ENCODE measurements around the gene ACTL6B. TPM values are rescaled to one million over a fixed set of nuclear protein-coding genes. Genes with fewer than 3 reads are reported as not detected.

Gene ACTL6B
- total RNA-seq, 2 donors from 2014 or later: not detected

DNA sequence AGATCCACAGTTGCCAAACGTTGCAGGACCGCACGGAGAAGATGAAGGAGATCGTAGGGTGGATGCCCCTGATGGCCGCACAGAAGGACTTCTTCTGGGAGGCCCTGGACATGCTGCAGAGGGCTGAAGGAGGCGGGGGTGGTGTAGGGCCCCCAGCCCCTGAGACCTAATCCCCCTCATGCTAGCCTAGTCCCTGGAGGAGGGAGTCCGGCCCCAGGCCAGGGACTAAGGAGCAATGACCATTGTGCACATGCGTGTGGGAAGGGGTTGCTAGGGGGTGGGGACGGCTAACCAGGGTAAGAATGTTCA lies 55.6 kb downstream of the ACTL6B start:
- ATAC-seq (ENCODE audit: insufficient number of reproducible peaks, low FRiP score, low read depth): no peak
- TF ChIP-seq, protein P1, sequence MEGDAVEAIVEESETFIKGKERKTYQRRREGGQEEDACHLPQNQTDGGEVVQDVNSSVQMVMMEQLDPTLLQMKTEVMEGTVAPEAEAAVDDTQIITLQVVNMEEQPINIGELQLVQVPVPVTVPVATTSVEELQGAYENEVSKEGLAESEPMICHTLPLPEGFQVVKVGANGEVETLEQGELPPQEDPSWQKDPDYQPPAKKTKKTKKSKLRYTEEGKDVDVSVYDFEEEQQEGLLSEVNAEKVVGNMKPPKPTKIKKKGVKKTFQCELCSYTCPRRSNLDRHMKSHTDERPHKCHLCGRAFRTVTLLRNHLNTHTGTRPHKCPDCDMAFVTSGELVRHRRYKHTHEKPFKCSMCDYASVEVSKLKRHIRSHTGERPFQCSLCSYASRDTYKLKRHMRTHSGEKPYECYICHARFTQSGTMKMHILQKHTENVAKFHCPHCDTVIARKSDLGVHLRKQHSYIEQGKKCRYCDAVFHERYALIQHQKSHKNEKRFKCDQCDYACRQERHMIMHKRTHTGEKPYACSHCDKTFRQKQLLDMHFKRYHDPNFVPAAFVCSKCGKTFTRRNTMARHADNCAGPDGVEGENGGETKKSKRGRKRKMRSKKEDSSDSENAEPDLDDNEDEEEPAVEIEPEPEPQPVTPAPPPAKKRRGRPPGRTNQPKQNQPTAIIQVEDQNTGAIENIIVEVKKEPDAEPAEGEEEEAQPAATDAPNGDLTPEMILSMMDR (IDR thresholded peaks at IDR 0.05): no peak
- Histone ChIP-seq H3K36me3 (no peaks in the 10 kb centered on the region), H3K4me3 (no peak overlapping the region), H3K27me3 (replicated peaks; ENCODE audit: insufficient read depth) (no peaks in the 10 kb centered on the region), H3K27ac (no peak overlapping the region), H3K9me3 (no peaks in the 10 kb centered on the region), H3K4me1 (ENCODE audit: control insufficient read depth in 1 of 2, low read depth in 2 of 2) (peaks cover 11 to 31% of the 10 kb centered on the region in 2 donors)
- no peak for DNase-seq (ENCODE audit: low spot score)

DNA sequence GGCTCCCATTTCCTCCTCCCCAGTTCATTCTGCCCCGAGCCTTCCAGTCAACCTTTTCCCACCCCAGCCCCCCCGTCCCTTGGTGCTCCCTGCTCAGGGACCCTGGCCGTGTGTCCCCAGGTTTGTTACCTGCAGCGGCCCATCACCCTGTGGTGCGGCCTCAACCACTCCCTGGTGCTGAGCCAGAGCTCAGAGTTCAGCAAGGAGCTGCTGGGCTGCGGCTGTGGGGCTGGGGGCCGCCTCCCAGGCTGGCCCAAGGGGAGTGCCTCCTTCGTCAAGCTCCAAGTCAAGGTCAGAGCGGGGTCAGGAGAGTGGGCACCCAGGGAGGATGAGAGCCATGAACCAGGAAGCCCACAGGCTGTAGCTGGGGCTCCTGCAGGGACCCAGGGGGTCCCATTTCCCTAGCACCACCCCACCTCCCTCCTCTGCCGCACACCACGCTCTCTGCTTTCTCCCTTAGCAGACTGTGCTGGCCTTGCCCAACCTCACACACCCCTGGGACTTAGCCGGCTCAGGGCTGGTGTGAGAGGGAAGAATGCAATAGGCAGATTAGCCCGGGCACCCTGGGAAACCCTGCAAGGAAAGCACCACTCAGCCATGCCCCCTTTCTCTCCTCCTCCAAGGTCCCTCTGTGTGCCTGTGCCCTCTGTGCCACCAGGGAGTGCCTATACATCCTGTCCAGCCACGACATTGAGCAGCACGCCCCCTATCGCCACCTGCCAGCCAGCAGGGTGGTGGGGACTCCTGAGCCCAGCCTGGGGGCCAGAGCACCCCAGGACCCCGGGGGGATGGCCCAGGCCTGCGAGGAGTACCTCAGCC lies 56.1 kb downstream of the ACTL6B start:
- Histone ChIP-seq H3K27me3 (replicated peaks; ENCODE audit: insufficient read depth) (no peaks in the 10 kb centered on the region), H3K9me3 (no peaks in the 10 kb centered on the region), H3K36me3 (no peaks in the 10 kb centered on the region), H3K4me1 (ENCODE audit: control insufficient read depth in 1 of 2, low read depth in 2 of 2) (peaks cover 11 to 28% of the 10 kb centered on the region in 2 donors), H3K4me3 (no peak overlapping the region), H3K27ac (no peak overlapping the region)
- DNase-seq (ENCODE audit: low spot score): no peak
- no peak for ATAC-seq (ENCODE audit: insufficient number of reproducible peaks, low FRiP score, low read depth)
- TF ChIP-seq, protein P1 (IDR thresholded peaks at IDR 0.05): no peak

DNA sequence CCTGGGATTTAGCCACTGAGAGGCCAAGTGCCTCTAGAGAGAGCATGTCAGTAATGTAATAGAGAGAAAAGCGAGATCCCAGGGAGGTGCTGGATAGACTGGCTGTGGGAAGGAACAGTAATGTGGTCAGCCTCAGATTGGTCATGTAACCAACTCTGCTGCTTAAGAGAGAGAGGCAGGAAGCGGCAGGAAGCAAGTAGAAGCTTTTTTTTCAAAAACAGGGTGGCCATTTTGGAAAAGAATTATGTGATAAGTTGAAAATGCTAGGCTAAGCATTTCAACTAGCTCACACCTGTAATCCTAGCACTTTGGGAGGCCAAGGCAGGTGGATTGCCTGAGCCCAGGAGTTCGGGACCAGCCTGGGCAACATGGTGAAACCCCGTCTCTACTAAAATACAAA lies 57.8 kb downstream of the ACTL6B start:
- ATAC-seq (ENCODE audit: insufficient number of reproducible peaks, low FRiP score, low read depth) (no peak), DNase-seq (ENCODE audit: low spot score) (no peak)
- Histone ChIP-seq H3K4me1 (ENCODE audit: control insufficient read depth in 1 of 2, low read depth in 2 of 2) (peaks cover 6 to 19% of the 10 kb centered on the region in 2 donors), H3K27me3 (replicated peaks; ENCODE audit: insufficient read depth) (no peaks in the 10 kb centered on the region), H3K27ac (no peak overlapping the region), H3K4me3 (no peak overlapping the region), H3K36me3 (no peaks in the 10 kb centered on the region), H3K9me3 (no peaks in the 10 kb centered on the region)
- TF ChIP-seq, protein P1 (IDR thresholded peaks at IDR 0.05): no peak

DNA sequence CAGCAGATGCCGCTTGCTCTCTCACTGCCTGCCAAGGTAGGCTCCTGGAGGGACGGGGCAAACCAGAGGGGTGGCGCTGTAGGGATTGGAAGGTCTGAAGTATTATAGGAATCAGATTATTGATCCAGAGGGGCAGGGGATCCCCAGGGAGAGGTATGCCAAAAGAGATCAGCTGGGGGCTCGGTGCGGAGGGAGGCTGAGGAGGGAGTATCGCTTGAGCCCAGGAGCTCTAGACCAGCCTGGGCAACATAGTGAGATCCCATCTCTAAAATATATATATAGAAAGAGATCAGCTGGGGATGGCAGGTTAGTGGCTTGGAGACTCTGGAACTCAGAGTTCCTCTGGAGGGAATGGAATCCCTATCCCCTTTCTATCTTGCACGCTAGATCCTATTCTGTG lies 61.1 kb downstream of the ACTL6B start:
- no peak overlapping the region for H3K27ac ChIP-seq
- DNase-seq (ENCODE audit: low spot score) (no peak), ATAC-seq (ENCODE audit: insufficient number of reproducible peaks, low FRiP score, low read depth) (no peak)
- H3K4me3 ChIP-seq: no peak overlapping the region
- H3K27me3 ChIP-seq (replicated peaks; ENCODE audit: insufficient read depth): no peaks in the 10 kb centered on the region
- no peaks in the 10 kb centered on the region for H3K9me3 ChIP-seq
- peaks cover 0 to 3% of the 10 kb centered on the region in 2 donors for H3K4me1 ChIP-seq (ENCODE audit: control insufficient read depth in 1 of 2, low read depth in 2 of 2)
- TF ChIP-seq, protein P1 (IDR thresholded peaks at IDR 0.05): no peak
- H3K36me3 ChIP-seq: no peaks in the 10 kb centered on the region

Other genes with a start within 250 kb of the ACTL6B start
- gene ZCWPW1, start 227.7 kb downstream of the ACTL6B start, total RNA-seq: 1 to 10 TPM; 3.1 to 3.5 TPM
- 10 to 100 TPM; 27.2 to 27.8 TPM for gene MEPCE, start 226.6 kb downstream of the ACTL6B start, total RNA-seq
- 10 to 100 TPM; 29.5 to 54.7 TPM for gene PPP1R35, start 220.0 kb downstream of the ACTL6B start, total RNA-seq
- gene SPACDR, start 192.2 kb downstream of the ACTL6B start, total RNA-seq: not detected
- 10 to 100 TPM; 25.7 to 45.5 TPM for gene TSC22D4, start 177.2 kb downstream of the ACTL6B start, total RNA-seq
- gene NYAP1, start 172.5 kb downstream of the ACTL6B start, total RNA-seq: under 1 TPM; 0.92 to 0.95 TPM
- gene AGFG2, start 117.2 kb downstream of the ACTL6B start, total RNA-seq: 10 to 100 TPM; 39.4 to 51.6 TPM
- 1 to 10 TPM in 1 of 2 donors, under 1 TPM in 1; 0.81 to 1.1 TPM for gene SAP25, start 82.5 kb downstream of the ACTL6B start, total RNA-seq
- gene LRCH4, start 70.3 kb downstream of the ACTL6B start, total RNA-seq: 100 to 1,000 TPM in 1 of 2 donors, 10 to 100 TPM in 1; 99.8 to 131 TPM
- gene FBXO24, start 70.1 kb downstream of the ACTL6B start, total RNA-seq: not detected
- gene PCOLCE, start 54.1 kb downstream of the ACTL6B start, total RNA-seq: 100 to 1,000 TPM; 130 to 140 TPM
- 10 to 100 TPM in 1 of 2 donors, 1 to 10 TPM in 1; 9.2 to 29.6 TPM for gene MOSPD3, start 43.9 kb downstream of the ACTL6B start, total RNA-seq
- gene TFR2, start 14.9 kb downstream of the ACTL6B start, total RNA-seq: 1 to 10 TPM in 1 of 2 donors, under 1 TPM in 1; 0.35 to 1.9 TPM
- gene GNB2, start 17.3 kb upstream of the ACTL6B start, total RNA-seq: 100 to 1,000 TPM; 176 to 255 TPM
- 10 to 100 TPM; 35.7 to 40.7 TPM for gene GIGYF1, start 37.8 kb upstream of the ACTL6B start, total RNA-seq
- 10 to 100 TPM; 19.6 to 21.0 TPM for gene POP7, start 49.7 kb upstream of the ACTL6B start, total RNA-seq
- not detected for gene EPO, start 64.0 kb upstream of the ACTL6B start, total RNA-seq
- not detected for gene ZAN, start 77.1 kb upstream of the ACTL6B start, total RNA-seq
- gene EPHB4, start 171.1 kb upstream of the ACTL6B start, total RNA-seq: 10 to 100 TPM; 20.5 to 29.4 TPM
- gene SLC12A9, start 196.3 kb upstream of the ACTL6B start, total RNA-seq: 10 to 100 TPM; 20.0 to 25.2 TPM
- gene TRIP6, start 210.9 kb upstream of the ACTL6B start, total RNA-seq: 100 to 1,000 TPM in 1 of 2 donors, 10 to 100 TPM in 1; 71.9 to 103 TPM
- 100 to 1,000 TPM; 109 TPM for gene SRRT, start 218.7 kb upstream of the ACTL6B start, total RNA-seq
- 1 to 10 TPM; 2.7 to 4.1 TPM for gene UFSP1, start 233.3 kb upstream of the ACTL6B start, total RNA-seq
- 1 to 10 TPM; 3.7 to 5.1 TPM for gene ACHE, start 239.4 kb upstream of the ACTL6B start, total RNA-seq